ENCODE data around the gene ZXDC.

GRCh38 chr3:126419886-126420786, 55.6 kb downstream of the ZXDC start:
- TF ChIP-seq CTCF (IDR thresholded peaks at IDR 0.05) (no peak), EZH2 (IDR thresholded peaks at IDR 0.05; ENCODE audit: borderline replicate concordance, insufficient read depth, low read depth, low read length, poor library complexity, severe bottlenecking) (no peak)
